ENCODE data around the gene PCDHGA5. TPM values are rescaled to one million over a fixed set of nuclear protein-coding genes. Genes with fewer than 3 reads are reported as not detected.

PCDHGA5 gene
- total RNA-seq, 3 donors from 2014 or later, result 5.4 to 9.4 (median 8.8) TPM

DNA sequence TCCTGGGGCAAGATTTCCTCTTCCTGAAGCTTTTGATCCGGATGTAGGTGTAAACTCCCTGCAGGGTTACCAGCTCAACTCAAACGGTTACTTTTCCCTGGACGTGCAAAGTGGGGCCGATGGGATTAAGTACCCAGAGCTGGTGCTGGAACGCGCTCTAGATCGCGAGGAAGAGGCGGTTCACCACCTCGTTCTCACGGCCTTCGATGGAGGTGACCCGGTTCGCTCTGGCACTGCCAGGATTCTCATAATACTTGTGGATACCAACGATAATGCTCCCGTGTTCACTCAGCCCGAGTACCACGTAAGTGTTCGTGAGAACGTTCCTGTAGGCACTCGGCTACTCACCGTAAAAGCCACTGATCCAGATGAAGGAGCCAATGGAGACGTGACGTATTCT is 8.3 kb upstream of the PCDHGA5 start:
- Histone ChIP-seq H3K27ac (no peak overlapping the region), H3K36me3 (no peaks in the 10 kb centered on the region), H3K9me3 (peaks cover 74 to 96% of the 10 kb centered on the region in 2 donors), H3K4me1 (no peaks in the 10 kb centered on the region), H3K4me3 (peak overlapping the region in 1 of 3 donors; percentile 47), H3K27me3 (peaks cover 0 to 3% of the 10 kb centered on the region in 2 donors)
- intact Hi-C loops (cut with DNase I; ENCODE audit: low total_unique reads), result no loop called here
- DNase-seq (ENCODE audit: low spot score in 2 of 2), result no peak
- TF ChIP-seq POLR2AphosphoS5 (IDR thresholded peaks at IDR 0.05) (no peak), POLR2A (IDR thresholded peaks at IDR 0.05) (no peak)
- TF ChIP-seq, protein P1, sequence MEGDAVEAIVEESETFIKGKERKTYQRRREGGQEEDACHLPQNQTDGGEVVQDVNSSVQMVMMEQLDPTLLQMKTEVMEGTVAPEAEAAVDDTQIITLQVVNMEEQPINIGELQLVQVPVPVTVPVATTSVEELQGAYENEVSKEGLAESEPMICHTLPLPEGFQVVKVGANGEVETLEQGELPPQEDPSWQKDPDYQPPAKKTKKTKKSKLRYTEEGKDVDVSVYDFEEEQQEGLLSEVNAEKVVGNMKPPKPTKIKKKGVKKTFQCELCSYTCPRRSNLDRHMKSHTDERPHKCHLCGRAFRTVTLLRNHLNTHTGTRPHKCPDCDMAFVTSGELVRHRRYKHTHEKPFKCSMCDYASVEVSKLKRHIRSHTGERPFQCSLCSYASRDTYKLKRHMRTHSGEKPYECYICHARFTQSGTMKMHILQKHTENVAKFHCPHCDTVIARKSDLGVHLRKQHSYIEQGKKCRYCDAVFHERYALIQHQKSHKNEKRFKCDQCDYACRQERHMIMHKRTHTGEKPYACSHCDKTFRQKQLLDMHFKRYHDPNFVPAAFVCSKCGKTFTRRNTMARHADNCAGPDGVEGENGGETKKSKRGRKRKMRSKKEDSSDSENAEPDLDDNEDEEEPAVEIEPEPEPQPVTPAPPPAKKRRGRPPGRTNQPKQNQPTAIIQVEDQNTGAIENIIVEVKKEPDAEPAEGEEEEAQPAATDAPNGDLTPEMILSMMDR (IDR thresholded peaks at IDR 0.05), result no peak

DNA sequence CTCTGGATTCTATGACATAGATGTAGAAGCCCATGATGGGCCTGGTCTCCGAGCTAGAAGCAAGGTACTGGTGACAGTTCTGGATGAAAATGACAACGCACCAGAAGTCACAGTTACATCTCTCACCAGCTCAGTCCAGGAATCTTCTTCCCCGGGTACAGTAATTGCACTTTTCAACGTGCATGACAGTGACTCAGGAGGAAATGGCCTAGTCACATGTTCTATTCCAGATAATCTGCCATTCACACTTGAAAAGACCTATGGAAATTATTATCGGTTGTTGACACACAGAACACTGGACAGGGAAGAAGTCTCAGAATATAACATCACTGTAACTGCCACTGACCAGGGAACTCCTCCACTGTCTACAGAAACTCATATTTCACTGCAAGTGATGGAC is 7.8 kb upstream of the PCDHGA5 start:
- intact Hi-C loops (cut with DNase I; ENCODE audit: low total_unique reads), result no loop called here
- H3K4me3 ChIP-seq, result no peak overlapping the region
- H3K27ac ChIP-seq, result no peak overlapping the region
- TF ChIP-seq POLR2AphosphoS5 (IDR thresholded peaks at IDR 0.05), result no peak
- H3K36me3 ChIP-seq, result no peaks in the 10 kb centered on the region
- no peak for DNase-seq (ENCODE audit: low spot score in 2 of 2)
- no peaks in the 10 kb centered on the region for H3K27me3 ChIP-seq
- H3K9me3 ChIP-seq, result peaks cover 74 to 96% of the 10 kb centered on the region in 2 donors
- H3K4me1 ChIP-seq, result no peaks in the 10 kb centered on the region

DNA sequence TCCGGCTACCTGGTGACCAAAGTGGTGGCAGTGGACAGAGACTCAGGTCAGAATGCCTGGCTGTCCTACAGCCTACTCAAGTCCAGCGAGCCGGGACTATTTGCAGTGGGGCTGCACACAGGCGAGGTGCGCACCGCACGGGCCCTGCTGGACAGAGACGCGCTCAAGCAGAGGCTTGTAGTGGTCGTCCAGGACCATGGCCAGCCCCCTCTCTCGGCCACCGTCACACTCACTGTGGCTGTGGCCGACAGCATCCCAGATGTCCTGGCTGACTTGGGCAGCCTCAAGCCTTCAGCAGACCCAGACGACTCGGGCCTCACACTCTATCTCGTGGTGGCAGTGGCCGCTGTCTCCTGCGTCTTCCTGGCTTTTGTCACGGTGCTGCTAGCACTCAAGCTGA is 7.0 kb upstream of the PCDHGA5 start:
- H3K4me1 ChIP-seq, result no peaks in the 10 kb centered on the region
- TF ChIP-seq, protein P1 (IDR thresholded peaks at IDR 0.05), result no peak
- no peak overlapping the region for H3K27ac ChIP-seq
- H3K27me3 ChIP-seq, result no peaks in the 10 kb centered on the region
- peak overlapping the region in 1 of 3 donors; percentile 19 for H3K4me3 ChIP-seq
- H3K36me3 ChIP-seq, result no peaks in the 10 kb centered on the region
- DNase-seq (ENCODE audit: low spot score in 2 of 2), result no peak
- peaks cover 74 to 96% of the 10 kb centered on the region in 2 donors for H3K9me3 ChIP-seq
- intact Hi-C loops (cut with DNase I; ENCODE audit: low total_unique reads), result no loop called here

DNA sequence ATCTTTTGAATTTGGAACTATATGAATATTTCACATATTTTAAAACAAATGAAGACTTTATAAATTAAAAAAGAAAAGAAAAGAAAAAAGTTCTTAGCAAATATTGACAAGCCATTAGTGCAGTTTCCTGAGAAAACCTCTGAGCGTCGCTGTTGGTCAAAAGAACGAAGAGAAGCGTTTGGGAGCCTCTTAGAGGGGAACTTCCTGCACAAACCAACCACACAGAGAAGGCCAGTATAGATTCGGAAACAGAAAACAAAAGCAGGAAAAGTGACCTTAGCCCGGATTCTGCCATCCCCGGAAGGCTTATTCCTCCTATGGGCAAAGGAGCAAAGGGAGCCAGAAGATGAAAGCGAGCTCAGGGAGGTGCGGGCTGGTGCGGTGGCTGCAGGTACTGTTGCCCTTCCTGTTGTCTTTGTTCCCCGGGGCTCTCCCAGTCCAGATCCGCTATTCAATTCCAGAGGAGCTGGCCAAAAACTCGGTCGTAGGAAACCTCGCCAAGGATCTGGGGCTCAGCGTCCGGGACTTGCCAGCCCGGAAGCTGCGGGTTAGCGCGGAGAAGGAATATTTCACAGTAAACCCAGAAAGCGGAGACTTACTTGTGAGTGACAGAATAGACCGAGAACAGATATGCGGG is 4.1 kb upstream of the PCDHGA5 start, which contains the start of gene PCDHGB2:
TSS of gene PCDHGB2 (plus strand) at position 205 of the 637 bp plus-strand sequence. CDS start at position 347, 142 bp downstream.
- TF ChIP-seq, protein P1 (IDR thresholded peaks at IDR 0.05), result peak in 1 of 3 donors; percentile 25
- TF ChIP-seq POLR2A (IDR thresholded peaks at IDR 0.05), result no peak
- Histone ChIP-seq H3K4me1 (no peaks in the 10 kb centered on the region), H3K4me3 (peak within 1 kb of the TSS; percentile 24 to 37 (median 25)), H3K27me3 (no peaks in the 10 kb centered on the region), H3K27ac (no peak within 1 kb of the TSS), H3K9me3 (peaks cover 82 to 98% of the 10 kb centered on the region in 2 donors), H3K36me3 (no peaks in the 10 kb centered on the region)
- no peak for DNase-seq (ENCODE audit: low spot score in 2 of 2)
- intact Hi-C loops (cut with DNase I; ENCODE audit: low total_unique reads), result no loop called here

GRCh38 chr5:141360685-141361084 is 3.3 kb upstream of the PCDHGA5 start:
- peaks cover 82 to 98% of the 10 kb centered on the region in 2 donors for H3K9me3 ChIP-seq
- intact Hi-C loops (cut with DNase I; ENCODE audit: low total_unique reads), result no loop called here
- H3K27ac ChIP-seq, result no peak overlapping the region
- TF ChIP-seq, protein P1 (IDR thresholded peaks at IDR 0.05), result no peak
- TF ChIP-seq POLR2A (IDR thresholded peaks at IDR 0.05), result no peak
- no peaks in the 10 kb centered on the region for H3K27me3 ChIP-seq
- H3K4me3 ChIP-seq, result peak overlapping the region in 2 of 3 donors; percentile 24 to 37
- DNase-seq (ENCODE audit: low spot score in 2 of 2), result no peak
- no peaks in the 10 kb centered on the region for H3K36me3 ChIP-seq
- H3K4me1 ChIP-seq, result no peaks in the 10 kb centered on the region
